ELR (cell line): ENCODE results near the gene TCF3.

Experiments
- DNase-seq: peaks from one replicate; pipeline ENCODE4 v3.0.0-alpha.2; 2015; ENCODE audit warnings: low read depth

TCF3 gene

GRCh38 chr19:1580957-1581356 lies 71.5 kb downstream of the TCF3 start:
- no peak for DNase-seq

GRCh38 chr19:1580382-1580781 lies 72.0 kb downstream of the TCF3 start:
- no peak for DNase-seq

GRCh38 chr19:1579222-1579621 lies 73.2 kb downstream of the TCF3 start:
- DNase-seq = no peak

- no peak for DNase-seq
These were observed 74.3 kb downstream of the TCF3 start for GRCh38 chr19:1577929-1578618.

- no peak for DNase-seq
These were observed 75.1 kb downstream of the TCF3 start for GRCh38 chr19:1577090-1577928.

DNA sequence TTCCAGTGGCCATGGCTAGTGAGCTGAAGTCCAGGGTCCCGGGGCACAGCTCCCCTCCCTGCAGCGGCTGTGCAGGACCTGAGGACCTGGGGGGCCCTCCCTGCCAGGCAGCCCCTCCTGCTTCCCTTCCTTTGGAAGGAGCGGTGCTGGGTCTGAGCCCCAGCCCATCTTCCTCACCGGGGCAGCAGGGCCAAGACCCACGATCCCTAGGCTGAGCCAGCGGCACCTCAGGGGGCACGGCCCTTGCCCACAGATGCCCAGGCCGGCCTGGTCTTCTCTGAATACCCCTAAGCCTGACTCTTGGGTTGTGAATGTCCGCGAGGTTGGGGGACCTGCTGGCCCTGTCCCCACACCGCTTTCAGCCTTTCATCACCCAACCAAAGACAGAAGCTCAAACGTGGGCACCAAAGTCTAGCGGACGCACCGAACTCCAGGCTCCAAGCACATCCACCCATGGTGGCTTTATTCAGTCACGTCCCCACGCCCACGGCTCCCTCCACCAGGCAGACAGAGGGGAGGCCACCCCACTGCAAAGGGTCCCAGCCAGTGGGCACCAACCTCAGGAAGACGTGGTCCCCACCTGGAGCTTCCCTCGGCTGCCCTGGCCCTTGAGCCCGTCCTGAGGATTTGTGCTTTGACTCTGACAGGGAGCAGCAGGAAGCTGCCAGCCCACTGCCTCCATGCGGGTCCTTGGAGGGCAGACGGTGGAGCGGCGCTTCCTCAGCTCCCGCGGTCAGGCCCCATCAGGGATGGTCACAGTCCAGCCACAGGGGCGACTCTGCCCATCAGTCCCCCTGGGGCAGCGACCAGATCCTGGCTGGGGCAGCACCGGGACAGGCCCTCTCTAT lies 75.9 kb downstream of the TCF3 start:
- DNase-seq = no peak

- DNase-seq = no peak
These were observed 76.8 kb downstream of the TCF3 start for GRCh38 chr19:1575323-1576241.

- DNase-seq = no peak
These were observed 77.9 kb downstream of the TCF3 start for GRCh38 chr19:1574354-1575136.

DNA sequence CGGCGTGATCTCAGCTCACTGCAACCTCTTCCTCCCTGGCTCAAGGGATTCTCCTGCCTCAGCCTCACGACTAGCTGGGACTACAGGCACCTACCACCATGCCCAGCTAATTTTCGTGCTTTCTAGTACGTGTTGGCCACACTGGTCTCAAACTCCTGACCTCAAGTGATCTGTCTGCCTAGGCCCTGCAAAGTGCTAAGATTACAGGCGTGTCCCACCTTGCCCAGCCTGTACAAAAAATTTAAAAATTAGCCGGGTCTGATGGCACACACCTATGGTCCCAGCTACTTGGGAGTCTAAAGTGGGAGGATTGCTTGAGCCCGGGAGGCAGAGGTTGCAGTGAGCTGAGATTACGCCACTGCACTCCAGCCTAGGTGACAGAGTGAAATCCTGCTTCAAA lies 79.6 kb downstream of the TCF3 start:
- no peak for DNase-seq

GRCh38 chr19:1571358-1571757 lies 81.1 kb downstream of the TCF3 start:
- no peak for DNase-seq

- DNase-seq = no peak
These were observed 81.6 kb downstream of the TCF3 start for GRCh38 chr19:1570836-1571235.

- DNase-seq = no peak
These were observed 82.4 kb downstream of the TCF3 start for GRCh38 chr19:1569997-1570396.

GRCh38 chr19:1568320-1569019 lies 83.9 kb downstream of the TCF3 start, which contains the start of gene MEX3D:
MEX3D (minus strand) TSS chr19:1568325; CDS start chr19:1568058, 267 bp downstream.
- peak; percentile 83 for DNase-seq

- DNase-seq = no peak
These were observed 84.6 kb downstream of the TCF3 start for GRCh38 chr19:1567848-1568227.

DNA sequence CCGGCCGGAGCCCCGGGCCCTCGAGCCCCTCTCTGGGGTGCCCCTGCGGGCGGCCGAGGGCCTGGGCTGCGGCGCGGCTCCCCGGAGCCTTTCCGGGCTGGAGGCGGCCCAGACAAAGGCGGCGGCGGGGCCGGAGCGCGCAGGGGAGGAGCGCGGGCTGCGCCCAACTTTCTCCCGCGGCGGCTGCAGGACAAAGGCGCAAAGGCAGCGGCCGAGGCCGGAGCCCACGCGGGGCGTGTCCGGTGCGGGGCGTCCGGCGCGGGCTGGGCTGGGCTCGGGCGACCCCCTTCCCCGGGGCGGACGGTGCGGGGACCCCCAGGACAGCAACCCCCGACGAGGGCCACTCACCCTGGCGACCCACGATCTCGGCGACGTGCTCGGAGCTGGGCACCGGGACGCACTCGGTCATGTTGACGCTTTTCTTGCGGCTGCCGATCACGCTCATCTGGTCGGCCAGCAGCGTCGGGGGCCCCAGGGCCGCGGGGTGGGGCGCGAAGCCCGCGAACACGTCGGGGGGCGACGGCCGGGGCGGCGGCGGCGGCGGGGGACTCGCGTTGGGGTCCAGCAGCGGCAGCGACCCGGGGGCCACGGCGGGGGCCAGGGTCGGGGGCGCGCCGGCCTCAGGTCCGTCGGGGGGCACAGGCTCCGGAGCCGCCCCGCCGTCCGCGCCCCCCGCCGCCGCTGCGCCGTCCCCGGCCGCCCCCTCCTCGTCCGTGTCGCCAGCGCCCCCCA lies 85.1 kb downstream of the TCF3 start:
- peak; percentile 57 for DNase-seq

DNA sequence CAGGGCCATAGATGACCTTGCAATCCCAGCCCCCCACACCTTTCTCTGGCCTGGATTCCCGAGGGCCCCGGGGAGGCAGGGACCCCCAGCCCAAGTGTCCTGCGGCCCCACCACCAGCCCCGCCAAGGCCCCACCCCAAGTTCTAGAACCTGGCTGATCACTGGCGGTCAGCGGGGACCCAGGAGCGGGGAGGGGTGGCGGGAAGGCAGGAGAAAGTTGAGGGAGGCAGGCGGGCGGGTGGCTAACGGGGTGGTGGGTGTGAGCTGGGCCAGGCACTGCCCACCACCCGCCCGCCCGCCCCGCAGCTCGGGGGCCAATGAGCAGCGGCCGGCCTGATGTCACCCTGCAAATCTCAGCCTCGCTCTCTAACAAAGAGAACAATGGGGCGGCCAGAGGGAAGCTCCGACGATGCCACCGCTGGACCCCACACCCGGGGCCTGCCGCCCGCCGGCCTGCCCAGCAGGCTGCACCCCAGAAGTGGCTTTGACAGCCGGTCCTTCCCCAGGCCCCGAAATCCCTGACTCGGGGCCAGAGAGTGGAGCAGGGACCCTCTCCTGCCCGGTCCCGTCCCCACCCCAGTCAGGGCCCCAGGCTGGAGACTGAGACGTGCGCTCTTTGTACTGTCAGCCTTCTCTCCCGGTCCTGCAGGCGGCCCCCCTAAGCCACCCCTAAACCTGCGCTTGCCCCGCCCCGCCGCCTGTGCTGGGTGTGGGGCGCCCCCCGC lies 85.9 kb downstream of the TCF3 start:
- peak; percentile 85 for DNase-seq

DNA sequence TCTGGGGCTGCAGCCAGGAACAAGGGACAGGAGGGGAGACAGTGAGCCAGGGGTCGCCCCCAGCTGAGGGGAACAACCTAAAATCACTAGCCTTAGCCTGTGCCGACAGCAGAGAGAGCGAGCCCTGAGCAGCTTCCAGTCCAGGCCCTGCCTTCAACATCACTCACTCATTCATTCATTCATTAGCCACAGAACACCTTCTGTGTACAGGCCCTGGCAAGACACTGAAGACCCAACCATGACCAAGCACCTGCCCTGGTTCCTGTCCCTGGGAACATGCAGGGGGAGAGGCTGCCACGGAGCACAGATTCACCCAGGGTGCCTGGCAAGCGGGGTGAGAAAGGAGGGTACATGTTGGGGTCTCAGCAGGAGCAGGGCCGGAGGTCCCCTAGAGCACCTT lies 89.2 kb downstream of the TCF3 start:
- DNase-seq = no peak

GRCh38 chr19:1561236-1561842 lies 91.1 kb downstream of the TCF3 start:
- no peak for DNase-seq
